Liver (tissue), 3 donors: ENCODE measurements around the gene DPM2.

Experiments
- TF ChIP-seq, protein P1 (sequence below): IDR thresholded peaks from 2 replicates; pipeline ENCODE4 v1.6.1; 2016; ENCODE audit warnings: antibody characterized with exemption
- TF ChIP-seq, protein P2 (sequence below): fragments of 150-350 bp; IDR thresholded peaks from 2 replicates; pipeline ENCODE4 v1.5.1; 2017; ENCODE audit warnings: improper control_type of control experiment, low read depth, low read length; ENCODE audit not compliant: missing input control
- donor health status: healthy.
- donor health status: healthy.

DNA sequence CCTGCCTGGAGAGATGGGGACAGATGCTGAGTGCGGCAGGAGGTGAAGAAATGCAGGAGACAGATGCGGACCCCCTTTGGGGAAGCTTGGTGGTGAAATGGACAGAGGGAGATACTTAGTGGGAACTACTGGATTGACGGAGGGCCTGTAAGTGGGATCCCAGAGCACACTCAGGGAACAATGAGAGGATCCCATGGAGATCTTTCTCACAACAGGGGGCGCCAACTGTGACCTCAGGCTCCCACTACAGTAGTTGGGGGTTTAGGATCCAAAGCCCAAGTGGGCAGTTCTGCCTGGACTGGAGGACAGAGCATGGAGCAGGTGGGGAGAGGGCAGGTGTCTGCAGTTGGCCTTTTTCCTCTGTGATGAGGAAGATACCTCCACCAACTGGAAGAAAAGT lies 3.4 kb downstream of the DPM2 start:
- TF ChIP-seq, protein P1, sequence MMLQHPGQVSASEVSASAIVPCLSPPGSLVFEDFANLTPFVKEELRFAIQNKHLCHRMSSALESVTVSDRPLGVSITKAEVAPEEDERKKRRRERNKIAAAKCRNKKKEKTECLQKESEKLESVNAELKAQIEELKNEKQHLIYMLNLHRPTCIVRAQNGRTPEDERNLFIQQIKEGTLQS = no peak
- TF ChIP-seq, protein P2, sequence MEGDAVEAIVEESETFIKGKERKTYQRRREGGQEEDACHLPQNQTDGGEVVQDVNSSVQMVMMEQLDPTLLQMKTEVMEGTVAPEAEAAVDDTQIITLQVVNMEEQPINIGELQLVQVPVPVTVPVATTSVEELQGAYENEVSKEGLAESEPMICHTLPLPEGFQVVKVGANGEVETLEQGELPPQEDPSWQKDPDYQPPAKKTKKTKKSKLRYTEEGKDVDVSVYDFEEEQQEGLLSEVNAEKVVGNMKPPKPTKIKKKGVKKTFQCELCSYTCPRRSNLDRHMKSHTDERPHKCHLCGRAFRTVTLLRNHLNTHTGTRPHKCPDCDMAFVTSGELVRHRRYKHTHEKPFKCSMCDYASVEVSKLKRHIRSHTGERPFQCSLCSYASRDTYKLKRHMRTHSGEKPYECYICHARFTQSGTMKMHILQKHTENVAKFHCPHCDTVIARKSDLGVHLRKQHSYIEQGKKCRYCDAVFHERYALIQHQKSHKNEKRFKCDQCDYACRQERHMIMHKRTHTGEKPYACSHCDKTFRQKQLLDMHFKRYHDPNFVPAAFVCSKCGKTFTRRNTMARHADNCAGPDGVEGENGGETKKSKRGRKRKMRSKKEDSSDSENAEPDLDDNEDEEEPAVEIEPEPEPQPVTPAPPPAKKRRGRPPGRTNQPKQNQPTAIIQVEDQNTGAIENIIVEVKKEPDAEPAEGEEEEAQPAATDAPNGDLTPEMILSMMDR = no peak
